WTC11 (cell line): ENCODE data around the gene BLID. TPM values are rescaled to one million over a fixed set of nuclear protein-coding genes. Genes with fewer than 3 reads are reported as not detected.

Experiments
- ATAC-seq: fragments of 200-7000 bp; cut with Tn5 transposase; 2 replicates; pipeline ENCODE4 v1.10.0; 2021; ENCODE audit warnings: mild to moderate bottlenecking, moderate library complexity
- CTCF ChIA-PET: fragments of 300-600 bp; sonication (Branson Sonifier 250); formaldehyde crosslinking; loops from one replicate; lab custom pipeline; 2021; ENCODE audit warnings: antibody characterized with exemption; lab: Charles Lee
- POLR2A ChIA-PET: fragments of 350-600 bp; sonication (Branson Sonifier 250); formaldehyde crosslinking; loops from one replicate; lab custom pipeline; 2021; ENCODE audit warnings: antibody characterized with exemption; lab: Charles Lee
- DNase-seq: peaks from one replicate; pipeline ENCODE4 v3.0.0; 2021; ENCODE audit warnings: low spot score
- H3K27ac Mint-ChIP-seq: 2 replicates; pipeline ENCODE4 v1.8.0; 2021; ENCODE audit warnings: mixed read lengths
- H3K27me3 Mint-ChIP-seq: 2 replicates; pipeline ENCODE4 v1.8.0; 2021; ENCODE audit warnings: low read depth, mild to moderate bottlenecking, moderate library complexity, mixed read lengths
- H3K36me3 Mint-ChIP-seq: 2 replicates; pipeline ENCODE4 v1.8.0; 2021; ENCODE audit warnings: mixed read lengths
- H3K4me1 Mint-ChIP-seq: 2 replicates; pipeline ENCODE4 v1.8.0; 2022; ENCODE audit warnings: mixed read lengths
- H3K4me3 Mint-ChIP-seq: 2 replicates; pipeline ENCODE4 v1.8.0; 2021; ENCODE audit warnings: mild to moderate bottlenecking, moderate library complexity, mixed read lengths
- H3K9me3 Mint-ChIP-seq: 2 replicates; pipeline ENCODE4 v1.8.0; 2021; ENCODE audit warnings: mixed read lengths
- EMX1 ChIP-seq: fragments of 250-450 bp; sonication (Bioruptor Pico); IDR thresholded peaks from 2 replicates; pipeline ENCODE4 v1.8.0; 2021; ENCODE audit warnings: mild to moderate bottlenecking
- GTF2I ChIP-seq: fragments of 250-450 bp; sonication (Bioruptor Pico); conservative IDR thresholded peaks from 2 replicates; pipeline ENCODE4 v1.4.0; 2021; ENCODE audit warnings: mild to moderate bottlenecking
- MYBL2 ChIP-seq: sonication (generic); formaldehyde crosslinking; IDR thresholded peaks from 2 replicates; pipeline ENCODE4 v1.8.1; 2023; ENCODE audit warnings: mild to moderate bottlenecking, moderate library complexity, missing genetic modification reagents
- NR3C1 ChIP-seq: sonication (generic); formaldehyde crosslinking; conservative IDR thresholded peaks from 2 replicates; pipeline ENCODE4 v1.8.1; 2023; ENCODE audit warnings: low read depth, mild to moderate bottlenecking, missing genetic modification reagents
- total RNA-seq: library from RNA; stranded (reverse); gene quantifications from 3 replicates; pipeline ENCODE4 v1.2.3, GENCODE V29; 2021
- TF ChIP-seq, protein P1 (sequence below): sonication (generic); formaldehyde crosslinking; IDR thresholded peaks from 2 replicates; pipeline ENCODE4 v1.8.0; 2022; ENCODE audit warnings: mild to moderate bottlenecking, missing genetic modification reagents
- TF ChIP-seq, protein P2 (sequence below): sonication (generic); formaldehyde crosslinking; IDR thresholded peaks from 2 replicates; pipeline ENCODE4 v1.8.1; 2022; ENCODE audit warnings: low read depth, mild to moderate bottlenecking, moderate library complexity, missing genetic modification reagents, borderline replicate concordance
- TF ChIP-seq, protein P3 (sequence below): sonication (generic); formaldehyde crosslinking; IDR thresholded peaks from 2 replicates; pipeline ENCODE4 v1.8.0; 2022; ENCODE audit warnings: mild to moderate bottlenecking, missing genetic modification reagents
- TF ChIP-seq, protein P4 (sequence below): sonication (generic); formaldehyde crosslinking; IDR thresholded peaks from 2 replicates; pipeline ENCODE4 v1.8.0; 2023; ENCODE audit warnings: missing genetic modification reagents, mild to moderate bottlenecking, borderline replicate concordance
- TF ChIP-seq, protein P5 (sequence below): sonication (generic); formaldehyde crosslinking; IDR thresholded peaks from 2 replicates; pipeline ENCODE4 v1.8.1; 2023; ENCODE audit warnings: mild to moderate bottlenecking, moderate library complexity, missing genetic modification reagents

BLID gene
- total RNA-seq, 1 experiment from 2014 or later: not detected

DNA sequence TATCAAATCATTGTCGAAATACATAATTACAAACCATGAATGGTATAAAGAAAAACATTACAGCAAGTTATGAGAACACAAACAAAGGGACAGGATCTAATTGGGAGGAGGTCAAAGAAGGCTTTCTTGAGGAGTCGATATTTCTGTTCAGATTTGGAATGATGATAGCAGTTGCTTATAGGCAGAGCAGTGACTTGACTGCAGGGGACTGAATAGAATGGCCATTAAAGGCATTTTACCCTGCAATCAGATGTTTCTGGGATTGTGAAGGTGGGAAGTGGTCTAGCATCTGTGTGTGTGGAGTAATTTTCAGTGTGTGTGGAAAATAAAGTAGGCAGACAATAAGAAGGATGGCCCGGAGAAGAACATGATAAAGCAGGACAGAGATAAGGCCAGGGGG, 41.0 kb downstream of the BLID start (continued):
- TF ChIP-seq, protein P1, sequence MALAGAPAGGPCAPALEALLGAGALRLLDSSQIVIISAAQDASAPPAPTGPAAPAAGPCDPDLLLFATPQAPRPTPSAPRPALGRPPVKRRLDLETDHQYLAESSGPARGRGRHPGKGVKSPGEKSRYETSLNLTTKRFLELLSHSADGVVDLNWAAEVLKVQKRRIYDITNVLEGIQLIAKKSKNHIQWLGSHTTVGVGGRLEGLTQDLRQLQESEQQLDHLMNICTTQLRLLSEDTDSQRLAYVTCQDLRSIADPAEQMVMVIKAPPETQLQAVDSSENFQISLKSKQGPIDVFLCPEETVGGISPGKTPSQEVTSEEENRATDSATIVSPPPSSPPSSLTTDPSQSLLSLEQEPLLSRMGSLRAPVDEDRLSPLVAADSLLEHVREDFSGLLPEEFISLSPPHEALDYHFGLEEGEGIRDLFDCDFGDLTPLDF (CRISPR knock-in tag): no peak
- TF ChIP-seq, protein P2, sequence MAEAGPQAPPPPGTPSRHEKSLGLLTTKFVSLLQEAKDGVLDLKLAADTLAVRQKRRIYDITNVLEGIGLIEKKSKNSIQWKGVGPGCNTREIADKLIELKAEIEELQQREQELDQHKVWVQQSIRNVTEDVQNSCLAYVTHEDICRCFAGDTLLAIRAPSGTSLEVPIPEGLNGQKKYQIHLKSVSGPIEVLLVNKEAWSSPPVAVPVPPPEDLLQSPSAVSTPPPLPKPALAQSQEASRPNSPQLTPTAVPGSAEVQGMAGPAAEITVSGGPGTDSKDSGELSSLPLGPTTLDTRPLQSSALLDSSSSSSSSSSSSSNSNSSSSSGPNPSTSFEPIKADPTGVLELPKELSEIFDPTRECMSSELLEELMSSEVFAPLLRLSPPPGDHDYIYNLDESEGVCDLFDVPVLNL (CRISPR knock-in tag): no peak

DNA sequence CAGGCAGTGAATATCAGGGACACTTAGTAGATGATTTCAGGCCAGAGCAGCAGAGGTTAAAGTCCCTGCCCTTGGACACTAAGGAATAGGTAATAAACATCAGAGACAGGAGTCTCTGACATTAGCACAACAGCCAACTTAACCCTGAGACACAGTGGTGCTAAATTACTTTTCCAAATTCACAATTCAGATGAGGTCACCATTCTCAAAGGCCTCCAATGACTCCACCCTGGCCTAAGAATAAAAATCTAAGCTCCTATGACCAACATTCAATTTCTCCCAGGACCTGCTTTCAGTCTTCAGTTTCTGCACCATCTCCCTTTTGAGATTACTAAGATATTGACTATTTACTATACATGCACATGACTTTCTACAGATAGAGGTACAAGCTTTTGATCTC, 42.0 kb downstream of the BLID start:
- peaks cover 15% of the 10 kb centered on the region for H3K4me1 Mint-ChIP-seq
- no peaks in the 10 kb centered on the region for H3K9me3 Mint-ChIP-seq
- ATAC-seq: no peak
- no peaks in the 10 kb centered on the region for H3K27me3 Mint-ChIP-seq
- H3K36me3 Mint-ChIP-seq: no peaks in the 10 kb centered on the region
- TF ChIP-seq NR3C1 (CRISPR knock-in tag) (no peak), GTF2I (CRISPR knock-in tag) (no peak), MYBL2 (CRISPR knock-in tag) (no peak)
- TF ChIP-seq, protein P3, sequence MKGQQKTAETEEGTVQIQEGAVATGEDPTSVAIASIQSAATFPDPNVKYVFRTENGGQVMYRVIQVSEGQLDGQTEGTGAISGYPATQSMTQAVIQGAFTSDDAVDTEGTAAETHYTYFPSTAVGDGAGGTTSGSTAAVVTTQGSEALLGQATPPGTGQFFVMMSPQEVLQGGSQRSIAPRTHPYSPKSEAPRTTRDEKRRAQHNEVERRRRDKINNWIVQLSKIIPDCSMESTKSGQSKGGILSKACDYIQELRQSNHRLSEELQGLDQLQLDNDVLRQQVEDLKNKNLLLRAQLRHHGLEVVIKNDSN (CRISPR knock-in tag): no peak
- TF ChIP-seq, protein P4, sequence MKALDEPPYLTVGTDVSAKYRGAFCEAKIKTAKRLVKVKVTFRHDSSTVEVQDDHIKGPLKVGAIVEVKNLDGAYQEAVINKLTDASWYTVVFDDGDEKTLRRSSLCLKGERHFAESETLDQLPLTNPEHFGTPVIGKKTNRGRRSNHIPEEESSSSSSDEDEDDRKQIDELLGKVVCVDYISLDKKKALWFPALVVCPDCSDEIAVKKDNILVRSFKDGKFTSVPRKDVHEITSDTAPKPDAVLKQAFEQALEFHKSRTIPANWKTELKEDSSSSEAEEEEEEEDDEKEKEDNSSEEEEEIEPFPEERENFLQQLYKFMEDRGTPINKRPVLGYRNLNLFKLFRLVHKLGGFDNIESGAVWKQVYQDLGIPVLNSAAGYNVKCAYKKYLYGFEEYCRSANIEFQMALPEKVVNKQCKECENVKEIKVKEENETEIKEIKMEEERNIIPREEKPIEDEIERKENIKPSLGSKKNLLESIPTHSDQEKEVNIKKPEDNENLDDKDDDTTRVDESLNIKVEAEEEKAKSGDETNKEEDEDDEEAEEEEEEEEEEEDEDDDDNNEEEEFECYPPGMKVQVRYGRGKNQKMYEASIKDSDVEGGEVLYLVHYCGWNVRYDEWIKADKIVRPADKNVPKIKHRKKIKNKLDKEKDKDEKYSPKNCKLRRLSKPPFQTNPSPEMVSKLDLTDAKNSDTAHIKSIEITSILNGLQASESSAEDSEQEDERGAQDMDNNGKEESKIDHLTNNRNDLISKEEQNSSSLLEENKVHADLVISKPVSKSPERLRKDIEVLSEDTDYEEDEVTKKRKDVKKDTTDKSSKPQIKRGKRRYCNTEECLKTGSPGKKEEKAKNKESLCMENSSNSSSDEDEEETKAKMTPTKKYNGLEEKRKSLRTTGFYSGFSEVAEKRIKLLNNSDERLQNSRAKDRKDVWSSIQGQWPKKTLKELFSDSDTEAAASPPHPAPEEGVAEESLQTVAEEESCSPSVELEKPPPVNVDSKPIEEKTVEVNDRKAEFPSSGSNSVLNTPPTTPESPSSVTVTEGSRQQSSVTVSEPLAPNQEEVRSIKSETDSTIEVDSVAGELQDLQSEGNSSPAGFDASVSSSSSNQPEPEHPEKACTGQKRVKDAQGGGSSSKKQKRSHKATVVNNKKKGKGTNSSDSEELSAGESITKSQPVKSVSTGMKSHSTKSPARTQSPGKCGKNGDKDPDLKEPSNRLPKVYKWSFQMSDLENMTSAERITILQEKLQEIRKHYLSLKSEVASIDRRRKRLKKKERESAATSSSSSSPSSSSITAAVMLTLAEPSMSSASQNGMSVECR (CRISPR knock-in tag): no peak
- TF ChIP-seq, all 79 proteins: peak for 0
- no peak overlapping the region for H3K27ac Mint-ChIP-seq
- CTCF ChIA-PET: no interaction called here
- no peak for DNase-seq
- POLR2A ChIA-PET: no interaction called here
- H3K4me3 Mint-ChIP-seq: no peak overlapping the region

DNA sequence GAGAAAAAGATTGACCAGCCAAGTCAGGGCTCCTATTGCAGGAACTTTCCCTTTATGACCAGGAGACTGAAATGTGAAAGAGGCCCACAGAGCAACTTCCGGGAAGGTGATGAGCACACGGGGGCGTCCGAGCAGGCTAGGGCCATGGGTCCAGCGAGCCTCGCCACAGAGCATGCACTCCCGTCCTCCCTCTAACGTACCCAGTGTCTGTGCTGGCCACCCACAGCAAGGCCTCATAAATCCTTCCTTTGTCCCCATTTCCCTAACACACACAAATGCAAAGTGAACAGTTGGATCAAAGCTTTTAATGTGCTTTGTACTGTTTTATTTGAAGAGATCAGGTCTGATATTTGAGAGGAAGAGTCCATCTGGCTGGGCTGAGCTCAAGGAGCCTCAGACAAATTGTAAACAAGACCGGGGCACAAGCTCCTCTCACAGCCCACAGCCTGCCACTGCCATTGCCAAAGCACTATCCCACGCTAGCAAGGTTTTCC, 44.3 kb downstream of the BLID start:
- H3K27ac Mint-ChIP-seq: no peak overlapping the region
- peak; percentile 11 for DNase-seq
- H3K9me3 Mint-ChIP-seq: no peaks in the 10 kb centered on the region
- no peaks in the 10 kb centered on the region for H3K36me3 Mint-ChIP-seq
- ChIA-PET CTCF (interaction anchor here (1.0 to 1.3 kb wide), 3 partner anchors 29 to 43 kb away, joined by 3 to 9 read pairs (median 4); no protein-coding TSS in a partner anchor), POLR2A (no interaction called here)
- H3K4me1 Mint-ChIP-seq: peaks cover 25% of the 10 kb centered on the region
- no peak overlapping the region for H3K4me3 Mint-ChIP-seq
- no peaks in the 10 kb centered on the region for H3K27me3 Mint-ChIP-seq
- peak; percentile 76 for ATAC-seq
- TF ChIP-seq, protein P5, sequence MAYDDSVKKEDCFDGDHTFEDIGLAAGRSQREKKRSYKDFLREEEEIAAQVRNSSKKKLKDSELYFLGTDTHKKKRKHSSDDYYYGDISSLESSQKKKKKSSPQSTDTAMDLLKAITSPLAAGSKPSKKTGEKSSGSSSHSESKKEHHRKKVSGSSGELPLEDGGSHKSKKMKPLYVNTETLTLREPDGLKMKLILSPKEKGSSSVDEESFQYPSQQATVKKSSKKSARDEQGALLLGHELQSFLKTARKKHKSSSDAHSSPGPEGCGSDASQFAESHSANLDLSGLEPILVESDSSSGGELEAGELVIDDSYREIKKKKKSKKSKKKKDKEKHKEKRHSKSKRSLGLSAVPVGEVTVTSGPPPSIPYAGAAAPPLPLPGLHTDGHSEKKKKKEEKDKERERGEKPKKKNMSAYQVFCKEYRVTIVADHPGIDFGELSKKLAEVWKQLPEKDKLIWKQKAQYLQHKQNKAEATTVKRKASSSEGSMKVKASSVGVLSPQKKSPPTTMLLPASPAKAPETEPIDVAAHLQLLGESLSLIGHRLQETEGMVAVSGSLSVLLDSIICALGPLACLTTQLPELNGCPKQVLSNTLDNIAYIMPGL (CRISPR knock-in tag): 0 out of 2 replicates have a peak, but pooled peaks have one; percentile 24
- no peak for TF ChIP-seq EMX1 (CRISPR knock-in tag)
- TF ChIP-seq, all 79 proteins: peak for 1
